ENCODE measurements around the gene NOS2. TPM values are rescaled to one million over a fixed set of nuclear protein-coding genes. Genes with fewer than 3 reads are reported as not detected.
"Not testable (repeated sequence)": the region's sequence is repeated elsewhere in the genome, so short reads cannot be mapped to it uniquely, and the experiment has no call there.

The NOS2 gene
- total RNA-seq, 1 donor from 2014 or later, result 1.0 TPM

DNA sequence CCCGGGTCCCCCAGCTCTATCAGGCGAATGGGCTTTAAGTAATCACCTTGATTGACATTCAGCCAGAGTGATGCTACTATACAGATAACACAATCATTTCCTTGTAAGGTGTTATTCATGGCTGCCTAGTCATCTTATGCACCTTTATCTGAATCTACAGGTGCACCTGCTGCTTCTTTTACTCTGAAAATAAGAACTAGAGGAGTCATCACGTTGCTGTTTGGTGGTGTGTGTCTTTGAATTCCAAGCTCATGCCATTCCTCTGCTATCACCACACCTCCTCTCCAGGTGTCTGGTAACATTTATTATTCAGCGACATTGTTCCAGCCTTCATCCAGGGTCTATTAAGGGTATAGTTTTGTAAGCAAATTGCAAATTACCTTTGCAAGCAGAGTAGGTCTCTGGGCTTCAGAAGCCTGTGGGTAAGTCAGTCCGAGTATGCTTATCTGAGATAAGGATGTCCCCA, 51.9 kb downstream of the NOS2 start:
- H3K4me1 ChIP-seq (ENCODE audit: control insufficient read depth in 3 of 3, insufficient read depth in 3 of 3, low read length in 3 of 3), result no peaks in the 10 kb centered on the region
- no peaks in the 10 kb centered on the region for H3K27me3 ChIP-seq (ENCODE audit: control insufficient read depth in 3 of 3, insufficient read depth in 3 of 3, low read length in 3 of 3)
- no peak overlapping the region for H3K9ac ChIP-seq (ENCODE audit: low read depth in 1 of 3, low read length in 3 of 3)
- H3K9me3 ChIP-seq (ENCODE audit: control insufficient read depth in 3 of 3, low read length in 3 of 3), result no peaks in the 10 kb centered on the region
- H3K4me3 ChIP-seq (ENCODE audit: low read length in 3 of 3), result no peak overlapping the region
- H3K36me3 ChIP-seq (ENCODE audit: control insufficient read depth in 3 of 3, insufficient read depth in 3 of 3, low read length in 3 of 3), result no peaks in the 10 kb centered on the region
- no peak overlapping the region for H3K27ac ChIP-seq (ENCODE audit: low read depth, low read length)

DNA sequence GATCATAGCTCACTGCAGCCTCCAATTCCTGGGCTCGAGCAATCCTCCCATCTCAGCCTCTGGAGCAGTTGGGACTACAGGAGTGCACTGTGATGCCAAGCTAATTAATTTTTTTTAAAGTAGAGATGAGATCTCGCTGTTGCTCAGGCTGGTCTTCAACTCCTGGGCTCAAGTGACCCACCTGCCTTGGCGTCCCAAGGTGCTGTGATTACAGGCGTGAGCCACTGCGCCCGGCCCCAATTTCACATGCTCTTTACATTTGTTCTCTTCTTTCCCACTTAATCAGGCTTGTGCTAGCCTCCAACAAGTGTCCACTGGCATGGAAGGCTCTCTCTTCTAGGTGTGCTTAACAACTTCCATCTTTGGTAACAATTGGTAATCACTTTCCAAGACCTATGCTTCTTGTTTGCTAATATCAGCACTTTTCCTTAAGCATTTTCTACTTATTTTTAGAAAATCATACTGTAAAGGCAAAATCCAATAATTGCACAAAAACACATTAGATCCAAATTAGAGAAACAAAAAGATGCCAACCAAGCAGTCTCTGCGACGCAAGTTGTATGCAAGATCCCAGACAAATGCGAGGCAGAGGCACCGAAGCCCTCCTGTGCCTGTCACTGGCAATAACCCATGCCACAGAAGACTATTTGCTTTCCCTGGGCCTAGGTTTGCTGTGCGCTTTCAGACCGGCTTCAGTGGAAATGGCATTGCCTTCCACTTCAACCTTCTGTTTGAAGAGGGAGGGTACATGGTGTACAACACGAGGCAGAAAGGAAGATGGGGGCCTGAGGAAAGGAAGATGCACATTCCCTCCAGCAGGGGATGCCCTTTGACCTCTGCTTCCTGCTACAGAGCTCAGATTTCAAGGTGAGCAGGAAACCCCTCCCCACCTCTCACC, 52.6 kb downstream of the NOS2 start:
- H3K27ac ChIP-seq (ENCODE audit: low read depth, low read length), result no peak overlapping the region
- H3K27me3 ChIP-seq (ENCODE audit: control insufficient read depth in 3 of 3, insufficient read depth in 3 of 3, low read length in 3 of 3), result no peaks in the 10 kb centered on the region
- H3K4me3 ChIP-seq (ENCODE audit: low read length in 3 of 3), result no peak overlapping the region
- H3K9me3 ChIP-seq (ENCODE audit: control insufficient read depth in 3 of 3, low read length in 3 of 3), result no peaks in the 10 kb centered on the region
- H3K4me1 ChIP-seq (ENCODE audit: control insufficient read depth in 3 of 3, insufficient read depth in 3 of 3, low read length in 3 of 3), result no peaks in the 10 kb centered on the region
- H3K9ac ChIP-seq (ENCODE audit: low read depth in 1 of 3, low read length in 3 of 3), result no peak overlapping the region
- H3K36me3 ChIP-seq (ENCODE audit: control insufficient read depth in 3 of 3, insufficient read depth in 3 of 3, low read length in 3 of 3), result no peaks in the 10 kb centered on the region

DNA sequence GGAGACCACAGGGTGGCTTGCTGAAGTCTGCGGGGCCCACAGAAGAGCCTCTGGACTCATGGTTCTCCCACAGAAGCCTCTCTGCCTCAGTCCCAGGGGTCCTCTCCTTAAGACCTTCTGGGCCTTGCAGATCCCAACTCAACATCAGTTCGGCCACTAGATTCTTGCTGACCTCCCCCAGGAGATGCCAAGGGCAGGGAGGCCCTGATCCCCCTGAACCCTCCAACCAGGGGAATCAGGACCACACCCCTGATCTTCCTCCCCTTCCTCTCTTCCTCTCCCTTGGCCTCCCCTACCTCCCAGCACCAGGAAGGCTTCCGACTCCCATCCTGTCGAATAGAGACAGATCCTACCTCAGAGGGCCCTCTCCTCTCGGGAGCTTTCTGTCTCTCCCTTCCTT, 53.4 kb downstream of the NOS2 start:
- Histone ChIP-seq H3K36me3 (ENCODE audit: control insufficient read depth in 3 of 3, insufficient read depth in 3 of 3, low read length in 3 of 3) (no peaks in the 10 kb centered on the region), H3K27me3 (ENCODE audit: control insufficient read depth in 3 of 3, insufficient read depth in 3 of 3, low read length in 3 of 3) (no peaks in the 10 kb centered on the region), H3K27ac (ENCODE audit: low read depth, low read length) (no peak overlapping the region), H3K4me3 (ENCODE audit: low read length in 3 of 3) (no peak overlapping the region), H3K4me1 (ENCODE audit: control insufficient read depth in 3 of 3, insufficient read depth in 3 of 3, low read length in 3 of 3) (no peaks in the 10 kb centered on the region), H3K9me3 (ENCODE audit: control insufficient read depth in 3 of 3, low read length in 3 of 3) (no peaks in the 10 kb centered on the region), H3K9ac (ENCODE audit: low read depth in 1 of 3, low read length in 3 of 3) (no peak overlapping the region)

DNA sequence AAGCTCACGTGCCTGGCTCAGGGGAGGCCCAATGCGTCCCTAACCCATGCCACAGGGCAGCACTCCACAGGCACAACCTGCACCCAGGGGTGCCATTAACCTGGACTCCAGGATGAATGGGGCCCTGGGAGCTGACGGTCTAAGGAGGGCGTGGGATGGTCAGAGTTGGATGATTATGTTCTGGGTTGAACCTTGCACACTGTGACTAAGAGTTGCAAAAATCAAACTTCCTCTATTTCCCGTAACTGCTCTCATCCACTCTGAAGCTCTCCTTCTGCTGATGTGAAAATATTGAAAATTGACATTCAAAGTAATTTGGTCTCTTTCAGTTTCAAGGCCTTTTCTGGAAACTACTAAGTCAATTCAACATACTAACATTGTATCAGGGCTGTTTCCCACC, 54.0 kb downstream of the NOS2 start:
- H3K27ac ChIP-seq (ENCODE audit: low read depth, low read length); H3K36me3 ChIP-seq (ENCODE audit: control insufficient read depth in 3 of 3, insufficient read depth in 3 of 3, low read length in 3 of 3); H3K9me3 ChIP-seq (ENCODE audit: control insufficient read depth in 3 of 3, low read length in 3 of 3); H3K4me1 ChIP-seq (ENCODE audit: control insufficient read depth in 3 of 3, insufficient read depth in 3 of 3, low read length in 3 of 3); H3K4me3 ChIP-seq (ENCODE audit: low read length in 3 of 3); H3K9ac ChIP-seq (ENCODE audit: low read depth in 1 of 3, low read length in 3 of 3); H3K27me3 ChIP-seq (ENCODE audit: control insufficient read depth in 3 of 3, insufficient read depth in 3 of 3, low read length in 3 of 3): not testable (repeated sequence)

DNA sequence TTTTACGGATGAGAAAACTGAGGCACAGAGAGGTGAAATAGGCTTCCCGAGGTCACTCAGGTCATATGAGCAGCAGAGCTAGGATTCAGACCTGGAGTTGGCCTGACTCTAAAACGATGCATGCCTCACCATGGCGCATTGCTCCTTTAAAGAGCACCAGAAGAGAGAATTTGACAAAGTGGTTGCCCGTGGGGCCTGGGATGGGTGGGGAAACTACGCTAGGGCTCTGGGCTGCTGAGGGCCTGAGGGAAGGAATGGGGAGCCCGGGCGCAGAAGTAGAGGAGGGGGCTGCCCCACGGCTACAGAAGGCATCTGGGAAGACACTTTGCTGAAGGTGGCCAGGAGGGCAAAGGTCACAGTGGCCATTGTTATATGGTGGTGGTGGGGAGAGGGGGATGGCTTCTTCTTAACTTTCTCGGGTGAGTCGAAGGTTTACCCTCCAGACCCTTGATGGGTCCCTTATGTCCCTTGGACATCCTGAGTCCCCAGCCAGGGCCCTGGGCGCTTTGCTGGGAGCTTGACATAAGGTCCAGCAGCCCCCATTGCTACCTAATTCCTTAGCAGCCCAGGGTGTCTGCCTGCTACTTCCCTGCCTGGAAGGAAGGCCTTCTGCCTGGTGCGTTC, 55.0 kb downstream of the NOS2 start:
- not testable (repeated sequence) for H3K9ac ChIP-seq (ENCODE audit: low read depth in 1 of 3, low read length in 3 of 3); H3K27me3 ChIP-seq (ENCODE audit: control insufficient read depth in 3 of 3, insufficient read depth in 3 of 3, low read length in 3 of 3); H3K27ac ChIP-seq (ENCODE audit: low read depth, low read length); H3K4me1 ChIP-seq (ENCODE audit: control insufficient read depth in 3 of 3, insufficient read depth in 3 of 3, low read length in 3 of 3); H3K36me3 ChIP-seq (ENCODE audit: control insufficient read depth in 3 of 3, insufficient read depth in 3 of 3, low read length in 3 of 3); H3K4me3 ChIP-seq (ENCODE audit: low read length in 3 of 3); H3K9me3 ChIP-seq (ENCODE audit: control insufficient read depth in 3 of 3, low read length in 3 of 3)

DNA sequence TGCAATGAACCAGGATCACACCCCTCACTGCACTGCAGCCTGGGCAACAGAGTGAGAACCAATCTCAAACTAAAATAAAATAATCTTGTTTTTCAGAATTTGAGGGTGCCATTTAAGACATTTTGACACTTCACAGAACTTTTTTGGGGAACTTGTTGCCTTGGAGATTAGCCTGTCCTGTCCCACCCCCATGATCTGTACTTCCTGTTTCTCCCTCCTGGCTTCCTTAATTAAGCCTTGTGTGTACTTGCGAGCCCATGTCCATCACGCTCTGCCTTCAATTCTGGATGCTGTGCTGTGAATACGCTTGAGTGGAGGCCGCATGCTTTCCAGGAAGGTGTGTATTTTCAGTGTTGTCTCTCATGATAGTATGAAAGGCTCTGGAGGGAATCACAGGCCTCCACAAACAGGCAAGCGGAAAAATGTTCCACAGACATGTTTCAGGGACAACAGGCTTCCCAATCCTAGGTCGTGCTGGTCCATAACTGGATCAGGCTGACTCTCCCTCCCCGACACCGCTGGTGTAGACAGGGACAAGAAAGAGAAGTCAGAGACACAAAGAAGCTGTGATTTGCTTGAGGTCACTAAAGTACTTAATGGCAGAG, 56.9 kb downstream of the NOS2 start:
- no peak overlapping the region for H3K27ac ChIP-seq (ENCODE audit: low read depth, low read length)

DNA sequence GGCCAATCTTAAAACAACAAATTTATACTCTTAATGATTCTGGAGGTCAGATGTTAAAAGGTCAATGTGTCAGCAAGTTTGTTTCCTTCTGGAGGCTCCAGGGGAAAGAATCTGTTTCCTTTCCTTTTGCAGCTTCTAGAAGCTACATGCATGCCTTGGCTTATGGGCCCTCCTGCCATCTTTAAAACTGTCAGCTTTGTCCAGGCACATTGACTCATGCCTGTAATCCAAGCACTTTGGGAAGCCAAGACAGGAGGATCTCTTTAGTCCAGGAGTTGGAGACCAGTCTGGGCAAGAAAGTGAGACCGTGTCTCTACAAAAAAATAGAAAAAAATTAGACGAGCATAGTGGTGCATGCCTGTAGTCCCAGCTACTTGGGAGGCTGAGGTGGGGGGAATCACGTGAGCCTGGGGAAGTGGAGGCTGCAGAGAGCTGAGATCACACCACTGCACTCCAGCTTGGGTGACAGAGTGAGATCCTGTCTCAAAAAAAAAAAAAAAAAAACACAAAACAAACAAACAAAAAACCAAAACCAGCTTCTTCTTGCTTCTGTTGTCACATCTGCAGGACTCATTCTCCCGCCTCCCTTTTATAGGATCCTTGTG, 58.3 kb downstream of the NOS2 start:
- H3K9ac ChIP-seq (ENCODE audit: low read depth in 1 of 3, low read length in 3 of 3), result no peak overlapping the region
- H3K4me1 ChIP-seq (ENCODE audit: control insufficient read depth in 3 of 3, insufficient read depth in 3 of 3, low read length in 3 of 3), result no peaks in the 10 kb centered on the region
- H3K36me3 ChIP-seq (ENCODE audit: control insufficient read depth in 3 of 3, insufficient read depth in 3 of 3, low read length in 3 of 3), result no peaks in the 10 kb centered on the region
- H3K27ac ChIP-seq (ENCODE audit: low read depth, low read length), result no peak overlapping the region
- H3K27me3 ChIP-seq (ENCODE audit: control insufficient read depth in 3 of 3, insufficient read depth in 3 of 3, low read length in 3 of 3), result no peaks in the 10 kb centered on the region
- no peak overlapping the region for H3K4me3 ChIP-seq (ENCODE audit: low read length in 3 of 3)
- H3K9me3 ChIP-seq (ENCODE audit: control insufficient read depth in 3 of 3, low read length in 3 of 3), result no peaks in the 10 kb centered on the region

More for the DNA sequence above, 56.9 kb downstream of the NOS2 start:
- H3K4me1 ChIP-seq (ENCODE audit: control insufficient read depth in 3 of 3, insufficient read depth in 3 of 3, low read length in 3 of 3), result no peaks in the 10 kb centered on the region
- H3K27me3 ChIP-seq (ENCODE audit: control insufficient read depth in 3 of 3, insufficient read depth in 3 of 3, low read length in 3 of 3), result no peaks in the 10 kb centered on the region
- no peaks in the 10 kb centered on the region for H3K36me3 ChIP-seq (ENCODE audit: control insufficient read depth in 3 of 3, insufficient read depth in 3 of 3, low read length in 3 of 3)
- no peaks in the 10 kb centered on the region for H3K9me3 ChIP-seq (ENCODE audit: control insufficient read depth in 3 of 3, low read length in 3 of 3)
- no peak overlapping the region for H3K4me3 ChIP-seq (ENCODE audit: low read length in 3 of 3)
- H3K9ac ChIP-seq (ENCODE audit: low read depth in 1 of 3, low read length in 3 of 3), result no peak overlapping the region

DNA sequence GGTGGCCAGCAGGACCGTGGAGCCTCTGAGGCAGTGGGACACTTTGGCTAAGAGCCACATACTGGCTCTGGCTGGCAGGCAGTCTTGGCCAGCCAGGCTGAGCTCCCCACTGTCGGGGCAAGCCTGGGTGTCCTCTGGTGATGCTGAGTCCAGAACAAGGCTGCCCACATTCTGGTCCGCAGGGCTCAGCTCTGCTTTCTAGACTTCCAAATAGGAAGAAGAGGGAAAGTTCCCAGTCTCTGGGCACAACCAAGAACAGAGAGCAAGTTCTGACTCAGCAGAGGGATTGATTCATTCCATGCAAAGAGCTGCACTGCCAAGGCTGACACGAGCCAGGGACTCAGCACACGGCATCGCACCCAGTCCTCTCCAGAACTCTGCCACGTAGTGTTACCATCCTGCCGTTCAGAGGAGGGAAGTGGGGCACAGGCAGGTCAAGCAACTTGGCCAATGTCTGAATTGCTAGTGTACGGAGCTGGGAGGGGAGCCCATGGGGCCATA, 58.9 kb downstream of the NOS2 start:
- Histone ChIP-seq H3K4me1 (ENCODE audit: control insufficient read depth in 3 of 3, insufficient read depth in 3 of 3, low read length in 3 of 3) (no peaks in the 10 kb centered on the region), H3K9me3 (ENCODE audit: control insufficient read depth in 3 of 3, low read length in 3 of 3) (no peaks in the 10 kb centered on the region), H3K27me3 (ENCODE audit: control insufficient read depth in 3 of 3, insufficient read depth in 3 of 3, low read length in 3 of 3) (no peaks in the 10 kb centered on the region), H3K9ac (ENCODE audit: low read depth in 1 of 3, low read length in 3 of 3) (no peak overlapping the region), H3K27ac (ENCODE audit: low read depth, low read length) (no peak overlapping the region), H3K4me3 (ENCODE audit: low read length in 3 of 3) (no peak overlapping the region), H3K36me3 (ENCODE audit: control insufficient read depth in 3 of 3, insufficient read depth in 3 of 3, low read length in 3 of 3) (no peaks in the 10 kb centered on the region)

DNA sequence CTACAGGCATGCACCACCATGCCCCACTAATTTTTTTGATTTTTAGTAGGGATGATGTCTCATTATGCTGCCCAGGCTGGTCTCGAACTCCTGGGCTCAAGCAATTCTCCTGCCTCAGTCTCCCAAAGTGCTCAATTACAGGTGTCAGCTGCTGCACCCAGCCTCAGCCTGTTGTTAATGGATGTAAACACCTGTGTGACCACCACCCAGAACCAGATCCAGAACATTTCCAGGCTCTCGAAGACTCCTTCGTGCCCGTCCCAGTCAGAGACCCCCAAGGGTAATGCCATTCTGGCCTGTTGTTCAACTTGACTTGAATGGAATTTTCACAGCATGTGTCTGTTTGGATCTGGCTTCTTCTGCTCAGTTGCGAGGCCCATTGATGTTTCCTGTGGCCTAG, 59.8 kb downstream of the NOS2 start:
- not testable (repeated sequence) for H3K27me3 ChIP-seq (ENCODE audit: control insufficient read depth in 3 of 3, insufficient read depth in 3 of 3, low read length in 3 of 3); H3K9me3 ChIP-seq (ENCODE audit: control insufficient read depth in 3 of 3, low read length in 3 of 3); H3K9ac ChIP-seq (ENCODE audit: low read depth in 1 of 3, low read length in 3 of 3); H3K4me3 ChIP-seq (ENCODE audit: low read length in 3 of 3); H3K36me3 ChIP-seq (ENCODE audit: control insufficient read depth in 3 of 3, insufficient read depth in 3 of 3, low read length in 3 of 3); H3K4me1 ChIP-seq (ENCODE audit: control insufficient read depth in 3 of 3, insufficient read depth in 3 of 3, low read length in 3 of 3); H3K27ac ChIP-seq (ENCODE audit: low read depth, low read length)

DNA sequence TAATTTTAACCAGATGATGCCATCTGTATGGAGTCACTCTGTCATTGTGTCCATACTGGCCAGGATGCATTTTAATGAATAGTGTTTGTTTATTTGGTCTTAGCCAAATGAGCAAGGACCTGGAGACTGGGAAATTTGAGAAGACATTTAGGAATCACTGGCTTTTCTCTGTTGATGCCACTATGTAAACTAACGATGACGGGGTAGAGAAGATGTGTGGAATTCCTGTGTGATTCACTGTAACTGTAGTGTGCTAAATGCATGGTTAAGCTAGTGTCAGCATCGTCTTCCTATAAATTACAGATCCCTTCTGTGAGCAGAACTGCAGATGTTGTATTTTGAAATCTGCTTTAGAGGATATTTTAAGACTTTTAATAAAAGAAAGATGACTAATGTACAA, 66.6 kb downstream of the NOS2 start:
- no peaks in the 10 kb centered on the region for H3K27me3 ChIP-seq (ENCODE audit: control insufficient read depth in 3 of 3, insufficient read depth in 3 of 3, low read length in 3 of 3)
- no peaks in the 10 kb centered on the region for H3K4me1 ChIP-seq (ENCODE audit: control insufficient read depth in 3 of 3, insufficient read depth in 3 of 3, low read length in 3 of 3)
- no peaks in the 10 kb centered on the region for H3K36me3 ChIP-seq (ENCODE audit: control insufficient read depth in 3 of 3, insufficient read depth in 3 of 3, low read length in 3 of 3)
- H3K4me3 ChIP-seq (ENCODE audit: low read length in 3 of 3), result no peak overlapping the region
- H3K9ac ChIP-seq (ENCODE audit: low read depth in 1 of 3, low read length in 3 of 3), result no peak overlapping the region
- H3K27ac ChIP-seq (ENCODE audit: low read depth, low read length), result no peak overlapping the region
- no peaks in the 10 kb centered on the region for H3K9me3 ChIP-seq (ENCODE audit: control insufficient read depth in 3 of 3, low read length in 3 of 3)

Data from skeletal muscle tissue (tissue), 4 donors.